Measurements from ENCODE around the gene ERLEC1.

GRCh38 chr2:53818854-53819435 is 32.1 kb downstream of the ERLEC1 start:
- no peak for TF ChIP-seq EZH2 (IDR thresholded peaks at IDR 0.05; ENCODE audit: low read depth)
- no peak for TF ChIP-seq CTCF (conservative IDR thresholded peaks at IDR 0.05)

Measured in PC-9 (cell line).